ENCODE data around the gene HSPB7.
A peak's percentile ranks its signal among the peaks of the same experiment; 100 is the strongest.

DNA sequence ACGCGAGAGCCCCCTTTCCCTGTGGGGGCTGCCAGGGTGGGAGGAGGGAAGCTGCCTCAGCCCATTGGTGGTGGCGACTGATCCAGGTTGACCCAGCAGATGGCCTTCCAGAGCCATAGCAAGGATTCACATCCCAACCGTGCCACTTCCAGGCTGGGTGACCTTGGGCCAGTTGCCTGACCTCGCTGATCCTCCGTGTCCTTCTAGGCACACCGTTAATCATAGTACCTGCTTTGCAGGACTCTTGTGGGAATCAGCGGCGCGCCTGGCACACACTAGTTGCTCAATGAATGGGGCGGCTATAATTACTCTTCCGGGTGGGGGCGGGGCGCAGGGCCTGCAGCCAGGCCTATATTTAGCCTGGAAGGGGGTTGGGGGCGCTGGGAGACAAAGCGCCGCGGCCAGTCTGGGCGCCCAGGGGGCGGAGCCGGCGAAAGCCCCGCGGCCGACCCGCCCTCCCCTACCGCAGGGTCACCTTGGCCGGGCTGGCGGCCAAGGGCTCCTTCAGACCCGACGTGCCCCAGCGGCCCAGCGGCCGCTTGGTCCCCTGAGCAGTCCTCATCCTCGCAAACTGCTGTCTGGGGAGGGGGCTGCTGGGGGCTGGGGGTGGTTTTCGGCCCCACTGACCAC, 5.1 kb downstream of the HSPB7 start:
- TF ChIP-seq, protein P1, sequence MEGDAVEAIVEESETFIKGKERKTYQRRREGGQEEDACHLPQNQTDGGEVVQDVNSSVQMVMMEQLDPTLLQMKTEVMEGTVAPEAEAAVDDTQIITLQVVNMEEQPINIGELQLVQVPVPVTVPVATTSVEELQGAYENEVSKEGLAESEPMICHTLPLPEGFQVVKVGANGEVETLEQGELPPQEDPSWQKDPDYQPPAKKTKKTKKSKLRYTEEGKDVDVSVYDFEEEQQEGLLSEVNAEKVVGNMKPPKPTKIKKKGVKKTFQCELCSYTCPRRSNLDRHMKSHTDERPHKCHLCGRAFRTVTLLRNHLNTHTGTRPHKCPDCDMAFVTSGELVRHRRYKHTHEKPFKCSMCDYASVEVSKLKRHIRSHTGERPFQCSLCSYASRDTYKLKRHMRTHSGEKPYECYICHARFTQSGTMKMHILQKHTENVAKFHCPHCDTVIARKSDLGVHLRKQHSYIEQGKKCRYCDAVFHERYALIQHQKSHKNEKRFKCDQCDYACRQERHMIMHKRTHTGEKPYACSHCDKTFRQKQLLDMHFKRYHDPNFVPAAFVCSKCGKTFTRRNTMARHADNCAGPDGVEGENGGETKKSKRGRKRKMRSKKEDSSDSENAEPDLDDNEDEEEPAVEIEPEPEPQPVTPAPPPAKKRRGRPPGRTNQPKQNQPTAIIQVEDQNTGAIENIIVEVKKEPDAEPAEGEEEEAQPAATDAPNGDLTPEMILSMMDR (conservative IDR thresholded peaks at IDR 0.05 in 1 of 2, IDR thresholded peaks at IDR 0.05 in 1 of 2; ENCODE audit: extremely low read depth in 1 of 2, insufficient read depth in 1 of 2, low read depth in 1 of 2, low read length in 2 of 2) = peak in 1 of 2 donors; percentile 7
- TF ChIP-seq EZH2 (IDR thresholded peaks at IDR 0.05; ENCODE audit: borderline replicate concordance, low read length) = no peak

Measured in mammary epithelial cell (primary cell).